ENCODE measurements around the gene FABP6. TPM values are rescaled to one million over a fixed set of nuclear protein-coding genes. Genes with fewer than 3 reads are reported as not detected.

The FABP6 gene
- total and polyA plus RNA-seq, 9 of the 15 experiments (the other 6 are each of a cell fraction or from before 2014, with no cell fraction given), result 0.11 to 0.33 (median 0.21) TPM; not detected in 4

- TF ChIP-seq FOXM1 (IDR thresholded peaks at IDR 0.05; ENCODE audit: low read depth) (peak; percentile 51), FOXM1 (CRISPR knock-in tag; IDR thresholded peaks at IDR 0.05; ENCODE audit: low read depth) (no peak), ZNF57 (CRISPR knock-in tag; IDR thresholded peaks at IDR 0.05) (no peak), ID3 (CRISPR knock-in tag; IDR thresholded peaks at IDR 0.05) (no peak), ID3 (tag; IDR thresholded peaks at IDR 0.05) (peak; percentile 34; the same call in 1 of the 2 replicates), ZBTB1 (CRISPR knock-in tag; IDR thresholded peaks at IDR 0.05; ENCODE audit: borderline replicate concordance, low read depth) (0 out of 2 replicates have a peak, but pooled peaks have one; percentile 50), FOXP1 (CRISPR knock-in tag; IDR thresholded peaks at IDR 0.05) (peak; percentile 32; the same call in 1 of the 2 replicates), FOXA1 (IDR thresholded peaks at IDR 0.05; ENCODE audit: borderline replicate concordance) (no peak), NCOA6 (IDR thresholded peaks at IDR 0.05) (no peak; the same call in 1 of the 2 replicates), PBX2 (CRISPR knock-in tag; IDR thresholded peaks at IDR 0.05; ENCODE audit: low read depth) (no peak), PBX2 (tag; conservative IDR thresholded peaks at IDR 0.05; ENCODE audit: low read depth) (peak; percentile 76), ARID2 (IDR thresholded peaks at IDR 0.05) (peak; percentile 88; the same call in 1 of the 2 replicates), NBN (IDR thresholded peaks at IDR 0.05; ENCODE audit: low read depth) (peak; percentile 99), ZNF24 (IDR thresholded peaks at IDR 0.05) (peak; percentile 54; the same call in 1 of the 2 replicates), AFF1 (IDR thresholded peaks at IDR 0.05; ENCODE audit: low read depth in 1 of 2, partially characterized antibody in 2 of 2) (peak; percentile 54 to 94), CSDE1 (IDR thresholded peaks at IDR 0.05) (peak in 1 of 2 experiments; percentile 46; a peak in 1 of 4 replicates), ARID1B (IDR thresholded peaks at IDR 0.05) (peak; percentile 98), ZC3H8 (IDR thresholded peaks at IDR 0.05) (0 out of 2 replicates have a peak, but pooled peaks have one; percentile 78), KDM4B (IDR thresholded peaks at IDR 0.05; ENCODE audit: borderline replicate concordance in 2 of 2, low read depth in 1 of 2) (0 out of 4 replicates have a peak, but pooled peaks of 1 of the 2 experiments have one; percentile 40), FOXJ2 (tag; IDR thresholded peaks at IDR 0.05) (peak; percentile 81)
These were observed 31.8 kb upstream of the FABP6 start (continued) for GRCh38 chr5:160197341-160198144.

Data from K562 (cell line).